Common myeloid progenitor, CD34-positive (primary cell): ENCODE measurements around the gene RALGAPA2.

Experiments
- CTCF ChIA-PET: fragments of 350-600 bp; sonication (Branson Sonifier 250); formaldehyde crosslinking; loops from one replicate; lab custom pipeline; 2021; ENCODE audit warnings: antibody characterized with exemption; lab: Charles Lee
- POLR2A ChIA-PET: fragments of 350-600 bp; sonication (Branson Sonifier 250); formaldehyde crosslinking; loops from one replicate; lab custom pipeline; 2021; ENCODE audit warnings: antibody characterized with exemption; lab: Charles Lee
- DNase-seq, 3 donors: peaks; one replicate each; pipeline versions ENCODE4 v3.0.0 to v3.0.0-alpha.2; 2013
- H3K27ac ChIP-seq, 2 experiments: 1 replicate in 1 of 2; 2 replicates in 1 of 2; pipeline ENCODE4 v1.7.0; 2013; ENCODE audit warnings: inconsistent platforms in 2 of 2, low read length in 2 of 2, mild to moderate bottlenecking in 2 of 2, low read depth in 1 of 2, moderate library complexity in 1 of 2; ENCODE audit not compliant: severe bottlenecking in 2 of 2, insufficient read depth in 1 of 2, poor library complexity in 1 of 2
- H3K27me3 ChIP-seq, 5 experiments: replicated peaks in 2 of 5; 1 replicate in 3 of 5; 2 replicates in 2 of 5; pipeline versions ENCODE4 v1.6.1 to v1.7.0; 2013; ENCODE audit warnings: low read length in 4 of 5, mild to moderate bottlenecking in 2 of 5, moderate library complexity in 2 of 5, inconsistent platforms in 1 of 5; ENCODE audit not compliant: insufficient read depth in 5 of 5, control insufficient read depth in 4 of 5
- H3K36me3 ChIP-seq, 4 experiments: 1 replicate in 2 of 4; 2 replicates in 2 of 4; pipeline versions ENCODE4 v1.6.1 to v1.7.0; 2013; ENCODE audit warnings: low read length in 3 of 4, control low read depth in 1 of 4, mild to moderate bottlenecking in 1 of 4; ENCODE audit not compliant: control insufficient read depth in 4 of 4, insufficient read depth in 4 of 4
- H3K4me1 ChIP-seq, 4 experiments: 1 replicate in 3 of 4; 2 replicates in 1 of 4; pipeline versions ENCODE4 v1.6.1 to v1.7.1; 2013; ENCODE audit warnings: low read length in 3 of 4, mild to moderate bottlenecking in 3 of 4, control low read depth in 1 of 4, inconsistent platforms in 1 of 4, moderate library complexity in 1 of 4; ENCODE audit not compliant: control insufficient read depth in 4 of 4, insufficient read depth in 4 of 4; ENCODE audit errors: control extremely low read depth in 1 of 4
- H3K4me3 ChIP-seq, 7 experiments: 1 replicate in 4 of 7; 2 replicates in 3 of 7; pipeline versions ENCODE4 v1.5.1 to v1.7.0; 2013; ENCODE audit warnings: mild to moderate bottlenecking in 7 of 7, low read length in 6 of 7, moderate library complexity in 6 of 7, inconsistent platforms in 2 of 7, low read depth in 2 of 7, control low read depth in 1 of 7; ENCODE audit not compliant: insufficient read depth in 4 of 7, control insufficient read depth in 1 of 7; ENCODE audit errors: extremely low read depth in 1 of 7
- H3K9me3 ChIP-seq, 5 experiments: 1 replicate in 4 of 5; 2 replicates in 1 of 5; pipeline versions ENCODE4 v1.6.1 to v1.7.1; 2013; ENCODE audit warnings: low read length in 4 of 5, mild to moderate bottlenecking in 2 of 5, inconsistent platforms in 1 of 5, low read depth in 1 of 5, moderate library complexity in 1 of 5; ENCODE audit not compliant: control insufficient read depth in 4 of 5, insufficient read depth in 2 of 5; ENCODE audit errors: control extremely low read depth in 1 of 5
- WGBS: methylation state at CpG from one replicate; pipeline ENCODE4 v1.1.5; 2013; ENCODE audit not compliant: insufficient coverage; 5-methylcytosine and 5-hydroxymethylcytosine counted together

The RALGAPA2 gene

DNA sequence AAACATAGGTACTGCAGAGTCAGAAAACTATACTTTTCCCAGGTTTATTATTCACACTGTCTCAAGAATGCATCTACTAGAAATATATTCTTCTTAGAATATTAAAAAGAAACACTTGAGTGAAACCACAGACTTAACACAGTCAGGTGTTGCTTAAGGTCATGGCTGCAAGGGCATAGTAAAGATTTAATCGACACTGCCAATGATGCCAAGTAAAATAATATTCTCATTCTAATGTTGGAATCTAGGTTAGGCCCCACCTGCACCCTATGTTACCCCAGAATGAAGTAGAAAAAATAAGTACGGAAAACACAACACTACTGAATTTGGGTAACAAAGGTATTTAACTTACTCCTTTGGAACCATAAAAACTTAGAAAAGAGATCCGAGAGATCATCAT is 155.0 kb downstream of the RALGAPA2 start:
- Histone ChIP-seq H3K27me3 (no peaks in the 10 kb centered on the region), H3K27ac (no peak overlapping the region), H3K9me3 (peaks cover 0 to 12% (median 5%) of the 10 kb centered on the region in 5 experiments), H3K36me3 (peaks cover 9 to 28% (median 15%) of the 10 kb centered on the region in 4 experiments), H3K4me1 (peaks cover 0 to 3% (median 2%) of the 10 kb centered on the region in 4 experiments), H3K4me3 (no peak overlapping the region)
- 100% methylated on average over 2 of the region's 3 CpGs for WGBS
- ChIA-PET CTCF (no interaction called here), POLR2A (no interaction called here)
- DNase-seq: no peak

DNA sequence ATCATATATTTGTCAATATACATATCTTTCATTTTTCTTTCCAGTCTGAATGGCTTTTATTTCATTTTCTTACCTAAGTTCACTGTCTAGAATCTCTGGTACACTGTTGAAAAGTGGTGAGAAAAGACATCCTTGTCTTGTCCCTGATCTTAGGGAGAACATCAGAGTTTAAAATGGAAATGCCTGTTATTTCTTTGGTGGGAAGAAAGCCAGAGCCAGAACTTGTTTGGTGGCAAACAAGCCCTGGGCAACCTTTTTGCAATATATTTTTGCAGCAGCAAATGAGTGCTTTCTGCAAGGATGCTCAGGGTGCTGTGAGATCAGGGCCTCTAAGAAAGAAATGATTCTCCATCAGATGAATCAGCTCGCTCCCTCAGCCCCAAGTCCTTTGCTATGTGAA is 156.6 kb downstream of the RALGAPA2 start:
- Histone ChIP-seq H3K9me3 (peaks cover 0 to 12% (median 5%) of the 10 kb centered on the region in 5 experiments), H3K4me3 (no peak overlapping the region), H3K27me3 (no peaks in the 10 kb centered on the region), H3K36me3 (peaks cover 9 to 30% (median 15%) of the 10 kb centered on the region in 4 experiments), H3K27ac (no peak overlapping the region), H3K4me1 (peaks cover 0 to 5% (median 0%) of the 10 kb centered on the region in 4 experiments)
- CTCF ChIA-PET: interaction anchor here (2.1 kb wide), 1 partner anchor 9 kb away, joined by 6 read pairs; no protein-coding TSS in a partner anchor
- DNase-seq: no peak
- POLR2A ChIA-PET: no interaction called here
- WGBS: no CpG with 5 or more reads among the region's 1 CpG

DNA sequence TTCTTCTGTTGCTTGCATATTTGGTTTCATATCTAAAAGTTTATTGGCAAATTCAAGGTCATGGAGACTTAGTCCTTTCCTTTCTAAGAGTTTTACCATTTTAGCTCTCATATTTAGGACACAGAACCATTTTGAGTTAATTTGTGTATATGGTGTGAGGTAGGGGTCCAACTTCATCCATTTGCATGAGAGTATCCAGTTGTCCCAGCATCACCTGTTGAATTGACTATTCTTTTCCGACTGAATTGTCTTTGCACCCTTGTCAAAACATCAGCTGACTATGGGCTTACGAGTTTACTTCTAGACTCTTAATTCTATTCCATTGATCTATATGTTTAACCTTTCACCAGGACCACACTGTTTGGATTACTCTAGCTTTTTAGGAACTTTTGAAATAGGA is 157.5 kb downstream of the RALGAPA2 start:
- peaks cover 9 to 30% (median 14%) of the 10 kb centered on the region in 4 experiments for H3K36me3 ChIP-seq
- H3K4me3 ChIP-seq: no peak overlapping the region
- ChIA-PET POLR2A (no interaction called here), CTCF (interaction anchor here (2.1 kb wide), 1 partner anchor 10 kb away, joined by 6 read pairs; no protein-coding TSS in a partner anchor)
- no CpG with 5 or more reads among the region's 2 CpGs for WGBS
- H3K27me3 ChIP-seq: no peaks in the 10 kb centered on the region
- peaks cover 0 to 12% (median 5%) of the 10 kb centered on the region in 5 experiments for H3K9me3 ChIP-seq
- peaks cover 0 to 5% (median 0%) of the 10 kb centered on the region in 4 experiments for H3K4me1 ChIP-seq
- DNase-seq: no peak
- H3K27ac ChIP-seq: no peak overlapping the region

DNA sequence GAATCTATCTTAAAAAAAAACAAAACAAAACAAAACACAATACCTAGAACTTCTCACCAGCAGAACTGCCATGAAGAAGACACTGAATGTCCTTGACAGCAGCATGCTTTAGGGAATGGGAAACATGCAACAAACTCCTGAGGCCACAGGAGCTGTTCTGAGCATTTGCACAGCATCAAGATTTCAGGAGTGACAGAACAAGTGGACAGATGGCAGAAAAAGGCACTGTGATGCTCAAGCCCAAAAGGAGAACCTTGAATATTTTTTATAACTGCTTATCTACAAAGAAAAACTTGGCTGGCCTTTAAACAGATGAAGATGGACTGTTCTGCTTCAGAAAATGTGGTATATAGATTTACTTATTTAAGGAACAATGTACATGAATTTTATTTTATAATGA is 158.9 kb downstream of the RALGAPA2 start:
- Histone ChIP-seq H3K9me3 (peaks cover 0 to 12% (median 5%) of the 10 kb centered on the region in 5 experiments), H3K4me3 (no peak overlapping the region), H3K36me3 (peaks cover 9 to 31% (median 14%) of the 10 kb centered on the region in 4 experiments), H3K4me1 (peaks cover 2 to 17% (median 8%) of the 10 kb centered on the region in 4 experiments), H3K27ac (no peak overlapping the region), H3K27me3 (no peaks in the 10 kb centered on the region)
- POLR2A ChIA-PET: no interaction called here
- CTCF ChIA-PET: interaction anchor here (1.3 kb wide), 1 partner anchor 16 kb away, joined by 3 read pairs; no protein-coding TSS in a partner anchor
- DNase-seq: no peak

DNA sequence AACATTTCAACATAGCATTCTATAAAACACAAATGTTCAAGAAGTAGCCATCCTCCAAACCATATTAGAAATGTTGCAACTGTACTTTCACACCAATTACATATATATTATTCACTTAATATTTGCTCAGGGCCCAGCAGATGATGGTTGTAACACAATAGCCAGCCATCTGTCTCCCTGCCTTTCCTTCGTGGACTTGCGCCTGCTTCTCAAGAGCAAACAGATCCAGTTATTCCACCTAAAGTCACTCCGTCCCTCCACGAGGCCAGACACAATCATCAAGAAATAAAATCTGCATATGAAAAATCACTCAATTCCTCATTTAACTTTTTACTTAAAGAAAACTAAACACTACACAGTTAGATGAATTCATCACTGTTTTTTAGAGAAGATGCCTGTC is 160.4 kb downstream of the RALGAPA2 start:
- Histone ChIP-seq H3K27me3 (no peaks in the 10 kb centered on the region), H3K4me3 (no peak overlapping the region), H3K36me3 (peaks cover 6 to 33% (median 13%) of the 10 kb centered on the region in 4 experiments), H3K9me3 (peaks cover 0 to 12% (median 5%) of the 10 kb centered on the region in 5 experiments), H3K4me1 (peaks cover 8 to 31% (median 18%) of the 10 kb centered on the region in 4 experiments), H3K27ac (no peak overlapping the region)
- DNase-seq: no peak
- ChIA-PET POLR2A (interaction anchor here (0.5 to 0.6 kb wide), 2 partner anchors 48 to 180 kb away, joined by 3 to 4 read pairs; no protein-coding TSS in a partner anchor), CTCF (interaction anchor here (1.3 to 1.7 kb wide), 2 partner anchors 17 to 18 kb away, joined by 3 to 4 read pairs; no protein-coding TSS in a partner anchor)
- WGBS: 98% methylated on average over 4 of the region's 4 CpGs

DNA sequence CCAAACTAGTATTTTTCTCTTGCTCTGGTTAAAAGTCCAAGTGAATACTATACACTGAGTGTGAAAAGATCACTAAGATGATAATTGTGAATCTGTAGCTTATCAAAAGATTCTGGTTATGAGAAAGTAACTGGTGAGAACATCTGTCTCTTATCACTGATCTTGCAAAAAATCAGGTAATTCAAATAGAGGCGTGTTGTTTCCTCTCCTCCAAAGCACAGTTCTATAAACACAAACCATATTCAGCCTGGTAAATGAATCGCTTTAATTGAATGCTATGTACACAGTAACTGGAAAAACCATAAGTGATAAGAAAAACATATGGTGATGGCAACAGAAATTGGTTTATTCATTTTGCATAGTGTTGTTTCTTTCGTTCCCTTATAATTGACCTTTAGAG is 161.0 kb downstream of the RALGAPA2 start:
- POLR2A ChIA-PET: no interaction called here
- Histone ChIP-seq H3K27me3 (no peaks in the 10 kb centered on the region), H3K9me3 (peaks cover 0 to 12% (median 5%) of the 10 kb centered on the region in 5 experiments), H3K4me1 (peaks cover 8 to 37% (median 20%) of the 10 kb centered on the region in 4 experiments), H3K36me3 (peaks cover 6 to 29% (median 12%) of the 10 kb centered on the region in 4 experiments), H3K27ac (no peak overlapping the region), H3K4me3 (no peak overlapping the region)
- DNase-seq: no peak
- WGBS: no CpG with 5 or more reads among the region's 3 CpGs
- CTCF ChIA-PET: interaction anchor here (1.0 to 1.7 kb wide), 4 partner anchors 10 to 144 kb away, joined by 3 to 5 read pairs (median 4); no protein-coding TSS in a partner anchor

DNA sequence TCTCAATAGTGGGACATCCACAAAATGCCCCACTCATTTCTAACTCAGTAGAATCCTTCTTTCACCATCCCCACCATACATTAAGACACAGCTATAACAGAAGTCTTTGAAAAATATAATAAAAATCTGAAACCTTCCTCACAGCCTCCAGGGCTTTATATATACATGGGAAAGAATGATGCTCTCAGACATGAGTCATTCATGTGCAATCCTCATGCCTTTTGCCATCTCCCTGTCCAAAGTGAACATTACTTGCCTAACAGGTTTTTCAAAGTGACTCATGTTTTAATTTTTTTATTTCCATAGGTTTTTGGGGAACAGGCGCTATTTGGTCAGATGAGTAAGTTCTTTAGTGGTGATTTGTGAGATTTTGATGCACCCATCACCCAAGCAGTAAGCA is 162.7 kb downstream of the RALGAPA2 start:
- peak in 2 of 3 donors; percentile 47 to 48 for DNase-seq
- no peaks in the 10 kb centered on the region for H3K27me3 ChIP-seq
- CTCF ChIA-PET: interaction anchor here (1.2 kb wide), 1 partner anchor 14 kb away, joined by 4 read pairs; no protein-coding TSS in a partner anchor
- peaks cover 0 to under 1% (median 0%) of the 10 kb centered on the region in 5 experiments for H3K9me3 ChIP-seq
- H3K4me1 ChIP-seq: peaks cover 8 to 38% (median 20%) of the 10 kb centered on the region in 4 experiments
- no peak overlapping the region for H3K27ac ChIP-seq
- no peak overlapping the region for H3K4me3 ChIP-seq
- no CpG with 5 or more reads among the region's 1 CpG for WGBS
- peaks cover 0 to 27% (median 5%) of the 10 kb centered on the region in 4 experiments for H3K36me3 ChIP-seq
- POLR2A ChIA-PET: no interaction called here
